GM19372 (cell line): ENCODE results near the gene SRPK3.
"Not testable (repeated sequence)": the region's sequence is repeated elsewhere in the genome, so short reads cannot be mapped to it uniquely, and the experiment has no call there.

Experiments used
- ATAC-seq: cut with Tn5 transposase; IDR thresholded peaks from one replicate; pipeline ENCODE4 v1.9.1; 2021; ENCODE audit warnings: mild to moderate bottlenecking, low read depth, moderate library complexity; ENCODE audit not compliant: unreplicated experiment

Gene SRPK3

DNA sequence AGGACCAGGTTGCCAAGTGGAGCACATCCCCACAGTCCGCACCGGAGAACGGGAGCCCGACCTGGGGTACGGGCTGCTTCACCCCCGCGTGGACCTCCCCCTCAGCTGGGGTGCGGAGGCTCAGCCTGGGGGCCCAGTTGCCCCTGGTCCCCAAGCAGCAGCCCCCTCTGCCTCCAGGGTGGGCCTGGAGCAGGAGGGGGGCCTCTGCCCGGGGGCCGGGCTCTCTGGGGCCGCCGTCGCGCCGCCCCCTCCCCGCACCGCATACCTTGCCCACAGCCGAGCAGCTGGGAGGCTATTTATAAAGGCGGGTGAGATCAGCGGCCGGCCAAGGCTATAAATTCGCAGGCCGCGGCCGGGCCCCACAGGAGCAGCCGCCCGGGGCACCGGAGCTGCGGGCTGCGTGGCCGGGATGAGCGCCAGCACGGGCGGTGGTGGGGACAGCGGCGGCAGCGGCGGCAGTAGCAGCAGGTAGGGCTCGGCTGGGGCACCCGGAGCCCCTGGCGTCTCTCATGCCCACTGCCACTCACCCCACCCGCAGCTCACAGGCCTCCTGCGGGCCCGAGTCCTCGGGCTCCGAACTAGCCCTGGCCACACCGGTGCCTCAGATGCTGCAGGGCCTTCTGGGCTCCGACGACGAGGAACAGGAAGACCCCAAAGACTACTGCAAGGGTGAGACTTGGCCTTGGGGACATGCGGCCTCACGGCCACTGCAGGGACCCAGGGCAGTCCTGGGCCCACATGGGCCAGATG lies at the start of gene SRPK3:
SRPK3 (plus strand) TSS at position 364 of the 750 bp plus-strand sequence; CDS start at position 410, 46 bp downstream.
- ATAC-seq, result no peak

DNA sequence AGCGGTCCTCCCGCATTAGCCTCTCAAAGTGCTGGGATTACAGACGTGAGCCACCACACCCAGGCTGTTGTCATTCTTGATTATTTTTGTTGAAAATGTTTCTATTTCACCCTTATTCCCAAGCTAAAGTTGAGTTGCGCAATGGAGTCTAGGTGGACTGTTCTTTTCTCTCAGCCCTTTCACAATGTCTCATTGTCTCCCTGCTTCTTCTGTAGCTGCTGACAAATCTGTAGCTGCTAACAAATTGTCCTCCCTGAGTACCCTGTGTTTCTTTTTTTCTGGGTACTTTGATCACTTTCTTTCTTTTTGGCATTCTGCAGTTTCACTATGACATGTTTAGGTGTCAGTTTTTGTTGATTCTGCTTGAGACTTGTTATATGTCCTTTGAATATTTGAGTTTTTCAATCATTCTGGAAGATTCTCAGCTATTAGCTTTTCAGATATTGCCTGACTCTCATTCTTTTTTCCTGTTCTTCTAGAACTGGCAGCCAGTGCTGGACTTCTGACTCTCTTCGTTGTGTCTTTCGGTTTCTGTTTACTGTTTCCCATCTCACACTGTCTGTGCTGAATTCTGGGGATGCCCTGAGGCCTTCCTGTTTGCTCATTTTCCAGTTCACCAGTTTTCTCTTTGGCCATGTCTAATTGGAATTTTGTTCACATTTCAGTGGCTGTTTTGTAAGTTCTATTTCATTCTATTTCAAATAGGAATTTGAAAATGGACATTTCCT lies 49.6 kb upstream of the SRPK3 start:
- ATAC-seq, result no peak

DNA sequence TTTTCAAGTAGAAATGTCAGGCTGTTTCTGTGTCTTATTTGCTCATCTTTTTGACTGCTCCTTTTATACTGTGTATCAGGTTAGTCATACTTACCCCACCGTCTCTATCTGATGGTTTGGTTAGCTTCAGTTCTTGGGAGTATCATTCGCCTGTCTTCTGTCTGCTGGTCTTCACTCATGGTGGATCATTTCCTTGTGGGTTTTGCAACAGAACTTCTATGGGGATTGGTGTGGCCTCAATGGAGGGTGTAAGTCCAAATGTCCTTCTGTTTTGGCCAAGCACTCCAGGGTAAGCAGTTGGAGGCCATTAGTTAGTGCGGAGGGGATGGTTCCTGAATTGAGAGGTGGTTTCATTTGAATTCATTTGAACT lies 49.0 kb upstream of the SRPK3 start:
- ATAC-seq, result no peak

DNA sequence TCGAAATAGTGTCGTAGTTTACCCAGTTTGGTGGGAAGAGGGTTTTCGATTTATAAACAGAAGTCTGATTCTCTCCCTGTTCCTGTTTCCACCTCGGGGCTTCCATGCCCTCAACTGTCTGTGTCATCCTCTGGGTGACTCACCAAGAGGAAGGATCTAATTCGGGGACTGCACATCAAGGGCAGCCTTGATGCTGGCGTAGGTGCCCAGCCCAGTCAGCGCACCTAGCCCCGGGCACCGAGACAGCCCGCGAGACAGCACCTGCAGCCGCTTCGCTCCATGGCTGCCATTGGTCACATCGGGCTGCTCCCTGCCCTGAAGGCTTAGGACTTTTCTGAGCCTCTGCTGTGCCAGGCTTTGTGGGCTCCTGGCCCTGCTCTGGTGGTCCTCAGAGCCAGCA lies 48.4 kb upstream of the SRPK3 start:
- no peak for ATAC-seq

DNA sequence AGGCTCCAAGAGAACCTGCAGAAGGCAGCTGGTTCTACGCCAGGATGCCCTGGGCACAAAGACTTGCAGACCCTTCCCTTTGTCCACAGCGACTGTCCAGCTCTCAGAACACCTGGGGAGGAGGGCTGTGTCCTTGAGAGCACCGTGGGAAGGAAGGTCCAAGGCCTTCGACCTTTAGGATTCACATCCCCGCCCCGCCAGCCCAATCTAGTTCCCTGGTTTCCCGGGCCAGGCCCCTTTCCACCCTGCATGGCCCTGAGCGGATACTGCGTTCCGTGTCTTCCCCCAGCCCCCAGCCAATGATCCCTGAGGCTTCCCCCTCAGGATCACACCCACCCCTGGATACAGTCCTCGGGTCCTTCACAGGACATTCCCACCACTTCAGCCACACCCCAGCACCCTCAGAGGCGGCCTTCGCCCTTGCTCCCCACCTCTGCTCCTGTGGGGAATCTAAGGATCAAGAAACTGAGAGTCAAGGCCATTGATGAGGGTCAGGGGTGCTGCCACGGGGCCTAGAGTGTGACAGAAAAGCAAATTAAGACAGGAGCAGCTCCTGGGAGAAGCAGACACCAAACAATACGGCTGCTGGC lies 47.1 kb upstream of the SRPK3 start:
- no peak for ATAC-seq

GRCh38 chrX:153734871-153735270 lies 46.0 kb upstream of the SRPK3 start:
- ATAC-seq, result no peak

GRCh38 chrX:153735274-153735673 lies 45.6 kb upstream of the SRPK3 start:
- no peak for ATAC-seq

GRCh38 chrX:153736071-153736820 lies 44.6 kb upstream of the SRPK3 start:
- no peak for ATAC-seq

- ATAC-seq, result no peak
Observed at GRCh38 chrX:153736871-153737441, 43.9 kb upstream of the SRPK3 start.

DNA sequence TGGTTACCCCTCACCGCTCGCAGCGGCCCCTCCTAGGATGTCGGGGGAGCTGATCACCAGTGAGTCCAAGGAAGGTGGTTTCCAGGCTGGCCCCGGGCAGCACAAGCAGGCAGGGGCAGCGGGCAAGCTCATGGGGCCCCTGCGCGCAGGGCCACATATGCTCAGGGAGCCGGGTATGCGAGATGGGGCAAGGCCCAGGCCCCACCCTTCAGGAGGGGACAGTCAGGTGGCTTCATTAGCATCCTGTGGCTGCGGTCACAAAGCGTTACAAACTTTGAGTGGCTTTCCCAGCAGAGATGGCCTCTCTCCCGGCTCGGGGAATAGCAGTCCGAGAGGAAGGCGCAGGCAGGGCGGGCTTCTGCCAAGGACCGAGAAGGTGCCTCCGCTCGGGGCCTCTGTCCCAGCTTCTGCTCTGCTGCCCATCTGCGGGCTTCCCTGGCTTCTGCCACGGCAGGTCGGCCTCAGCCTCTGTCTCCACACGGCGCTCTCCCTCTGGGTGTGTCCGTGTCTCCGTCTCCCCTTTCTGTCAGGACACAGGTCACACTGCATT lies 42.7 kb upstream of the SRPK3 start:
- no peak for ATAC-seq

DNA sequence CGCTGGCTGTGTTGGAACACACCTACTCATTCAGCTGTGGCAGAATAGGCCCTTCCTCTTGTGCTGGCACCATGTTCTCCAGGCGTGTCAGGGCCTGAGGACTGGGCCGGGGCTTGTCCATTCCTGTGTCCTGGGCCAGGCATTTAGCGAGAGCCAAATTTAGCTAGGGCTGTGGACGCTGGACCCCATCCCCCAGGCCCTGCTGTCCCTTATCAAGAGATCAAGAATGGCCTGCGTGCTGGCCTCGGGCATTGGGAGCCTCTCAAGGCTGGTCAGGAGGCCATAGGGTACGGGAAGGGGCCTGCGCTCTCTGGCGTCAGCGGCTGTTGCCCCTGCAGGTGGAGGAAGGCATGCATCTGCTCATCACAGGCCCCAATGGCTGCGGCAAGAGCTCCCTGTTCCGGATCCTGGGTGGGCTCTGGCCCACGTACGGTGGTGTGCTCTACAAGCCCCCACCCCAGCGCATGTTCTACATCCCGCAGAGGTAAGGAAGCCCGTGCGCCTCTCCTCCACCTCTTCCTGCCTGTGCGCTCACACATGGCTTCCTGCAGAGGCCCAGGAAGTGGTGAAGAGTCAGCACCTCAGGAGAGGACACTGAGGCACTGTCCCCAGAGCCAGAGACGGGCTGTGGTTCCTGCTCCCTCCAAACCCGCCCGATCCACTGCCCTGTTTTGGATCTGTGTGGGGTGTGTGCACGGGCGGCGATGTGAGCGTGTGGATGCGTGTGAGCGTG lies 40.9 kb upstream of the SRPK3 start:
- ATAC-seq, result no peak

DNA sequence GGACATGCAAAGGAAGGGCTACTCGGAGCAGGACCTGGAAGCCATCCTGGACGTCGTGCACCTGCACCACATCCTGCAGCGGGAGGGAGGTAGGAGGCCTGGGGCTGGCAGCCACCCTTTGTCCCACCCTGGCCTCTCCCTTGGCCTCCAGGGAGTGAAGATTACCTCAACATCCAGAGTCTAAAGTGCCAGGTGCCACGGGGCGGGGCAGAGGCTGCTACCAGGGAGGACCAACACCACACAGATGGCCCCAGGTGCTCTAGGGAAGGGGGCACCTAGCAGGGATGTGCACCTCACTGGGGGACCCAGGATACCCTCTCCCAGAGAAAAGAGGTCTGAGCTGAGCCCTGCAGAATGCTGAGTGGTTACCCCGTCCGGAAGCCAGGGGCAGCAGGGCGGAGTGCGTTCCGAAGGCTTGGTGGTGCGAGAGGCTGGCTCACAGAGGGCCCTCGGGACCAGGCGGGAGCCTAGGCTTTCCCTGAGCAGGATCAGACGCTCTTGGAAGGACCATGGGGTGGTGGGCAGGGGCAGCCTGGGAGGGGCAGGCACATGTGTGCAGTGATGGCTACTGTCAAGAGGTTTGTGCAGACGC lies 40.1 kb upstream of the SRPK3 start:
- no peak for ATAC-seq

DNA sequence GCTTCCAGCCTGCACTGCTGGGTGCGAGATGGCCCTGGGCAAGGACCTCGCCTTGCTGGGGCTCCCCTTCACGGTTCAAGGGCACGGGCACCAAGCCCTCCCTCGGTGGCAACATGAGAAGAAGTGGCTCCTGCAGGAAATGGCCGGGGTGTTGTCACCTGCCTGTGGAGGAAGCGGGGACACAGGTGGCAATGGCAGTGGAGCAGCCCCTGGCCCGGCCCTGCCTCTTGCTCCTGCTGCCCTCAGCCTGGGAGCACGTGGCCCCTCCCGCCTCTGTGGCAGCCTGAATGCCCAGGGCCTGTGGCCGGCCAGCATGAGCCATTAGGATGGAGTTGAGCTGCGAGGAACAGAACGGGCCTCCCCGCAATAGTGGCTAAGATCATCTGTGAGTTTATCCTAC lies 39.4 kb upstream of the SRPK3 start:
- no peak for ATAC-seq

DNA sequence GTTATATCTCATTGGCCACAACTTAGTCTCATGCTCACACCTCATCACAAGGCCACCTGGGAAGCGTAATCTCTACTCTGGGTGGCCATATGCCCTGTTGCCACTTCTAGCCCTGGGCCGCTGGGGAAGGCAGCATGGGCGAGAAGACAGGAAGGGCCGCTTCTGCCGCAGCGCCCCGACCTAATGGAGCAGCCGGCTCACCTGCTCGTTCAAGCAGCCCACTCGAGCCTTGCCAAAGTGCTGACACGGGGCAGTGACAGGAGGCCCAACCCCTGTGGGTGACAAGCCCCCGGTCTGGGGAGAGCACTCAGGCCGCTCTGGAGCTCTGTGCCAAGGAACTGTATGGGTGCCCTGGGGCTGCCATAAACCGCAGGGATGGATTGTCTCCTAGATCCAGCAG lies 38.7 kb upstream of the SRPK3 start:
- ATAC-seq, result not testable (repeated sequence)

DNA sequence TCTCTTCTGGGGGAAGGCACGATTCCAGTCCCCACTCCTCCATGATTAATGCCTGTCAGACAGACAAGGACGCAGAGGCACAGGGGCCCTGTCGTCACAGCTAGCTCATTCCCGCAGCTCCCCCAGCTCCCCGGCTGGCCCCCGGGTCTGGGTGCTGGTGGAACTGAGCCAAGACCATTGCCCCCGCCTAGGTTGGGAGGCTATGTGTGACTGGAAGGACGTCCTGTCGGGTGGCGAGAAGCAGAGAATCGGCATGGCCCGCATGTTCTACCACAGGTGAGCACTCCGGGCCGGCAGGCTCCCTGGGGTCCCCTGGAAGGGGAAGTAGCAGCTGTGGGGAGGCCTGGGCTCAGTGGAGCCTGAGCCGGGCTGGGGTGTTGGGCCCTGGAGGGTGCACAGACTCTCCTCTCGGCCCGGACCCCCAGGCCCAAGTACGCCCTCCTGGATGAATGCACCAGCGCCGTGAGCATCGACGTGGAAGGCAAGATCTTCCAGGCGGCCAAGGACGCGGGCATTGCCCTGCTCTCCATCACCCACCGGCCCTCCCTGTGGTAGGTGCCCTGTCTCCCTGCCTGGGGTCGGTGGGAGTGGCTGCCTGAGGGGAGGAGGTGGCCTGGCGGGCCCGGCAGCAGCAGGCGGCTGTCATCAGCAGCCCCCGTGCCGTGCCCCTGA lies 37.9 kb upstream of the SRPK3 start:
- not testable (repeated sequence) for ATAC-seq

DNA sequence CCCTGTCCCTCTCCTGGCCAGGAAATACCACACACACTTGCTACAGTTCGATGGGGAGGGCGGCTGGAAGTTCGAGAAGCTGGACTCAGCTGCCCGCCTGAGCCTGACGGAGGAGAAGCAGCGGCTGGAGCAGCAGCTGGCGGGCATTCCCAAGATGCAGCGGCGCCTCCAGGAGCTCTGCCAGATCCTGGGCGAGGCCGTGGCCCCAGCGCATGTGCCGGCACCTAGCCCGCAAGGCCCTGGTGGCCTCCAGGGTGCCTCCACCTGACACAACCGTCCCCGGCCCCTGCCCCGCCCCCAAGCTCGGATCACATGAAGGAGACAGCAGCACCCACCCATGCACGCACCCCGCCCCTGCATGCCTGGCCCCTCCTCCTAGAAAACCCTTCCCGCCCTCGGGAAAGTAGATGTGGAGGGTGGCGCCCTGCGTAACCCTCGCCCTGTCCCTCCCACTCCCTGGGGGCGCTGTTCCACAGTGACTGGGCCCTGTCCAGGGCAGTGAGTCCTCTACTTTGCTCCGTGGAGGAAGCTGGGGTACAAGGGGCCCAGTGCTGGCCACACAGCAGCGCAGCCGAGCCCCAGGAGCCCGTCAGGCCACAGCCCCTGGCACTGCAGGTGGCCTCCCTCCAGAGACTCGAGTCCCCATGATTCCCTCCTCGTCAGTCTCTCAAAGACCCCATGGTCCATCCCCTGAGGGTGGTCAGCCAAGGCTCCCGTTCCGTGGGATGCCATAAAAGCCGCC lies 37.2 kb upstream of the SRPK3 start:
- not testable (repeated sequence) for ATAC-seq

DNA sequence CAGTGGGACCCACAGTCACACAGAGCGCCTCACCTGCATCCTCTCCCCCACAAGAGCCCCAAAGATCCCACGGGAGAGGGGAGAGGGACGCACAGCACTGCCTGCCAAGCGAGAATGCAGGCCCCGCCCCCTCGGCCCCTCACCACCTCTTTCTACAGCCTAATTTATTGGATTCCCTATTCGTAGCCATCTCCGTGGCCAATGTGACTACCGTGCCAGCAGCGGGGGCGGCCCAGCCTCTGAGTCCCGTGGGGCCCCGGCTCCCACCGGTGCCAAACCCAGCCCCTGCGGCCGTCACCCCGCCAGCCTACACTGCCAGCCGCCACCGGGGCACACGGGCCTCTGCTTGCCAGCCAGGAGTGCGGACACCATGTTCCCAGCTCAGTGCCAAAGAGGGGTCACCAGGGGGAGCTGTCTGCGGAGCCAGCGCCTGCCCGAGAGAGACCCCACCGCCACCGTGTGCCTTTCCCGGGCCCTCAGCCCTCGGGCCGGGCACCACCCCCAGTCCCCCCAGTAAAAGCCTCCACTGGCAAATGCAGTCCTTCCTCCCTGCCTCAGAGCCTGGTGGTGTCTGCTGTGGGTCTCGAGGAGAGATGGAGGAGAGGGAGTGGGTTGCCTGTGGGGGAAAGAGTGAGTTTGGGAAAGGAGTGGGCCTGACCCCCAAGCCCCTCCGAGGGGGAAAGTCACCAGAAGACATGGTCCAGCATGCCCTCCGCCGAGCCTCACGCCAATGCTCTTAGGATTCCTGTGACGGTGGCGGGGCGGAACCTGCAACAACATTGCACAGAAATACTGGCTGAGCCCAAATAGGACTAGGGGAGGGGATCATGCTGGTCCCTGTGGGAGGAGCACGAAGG lies 36.4 kb upstream of the SRPK3 start:
- ATAC-seq, result no peak
